ENCODE results near the gene MUC4. TPM values are rescaled to one million over a fixed set of nuclear protein-coding genes. Genes with fewer than 3 reads are reported as not detected.

Gene MUC4
- polyA plus RNA-seq, 1 donor from 2014 or later: not detected

DNA sequence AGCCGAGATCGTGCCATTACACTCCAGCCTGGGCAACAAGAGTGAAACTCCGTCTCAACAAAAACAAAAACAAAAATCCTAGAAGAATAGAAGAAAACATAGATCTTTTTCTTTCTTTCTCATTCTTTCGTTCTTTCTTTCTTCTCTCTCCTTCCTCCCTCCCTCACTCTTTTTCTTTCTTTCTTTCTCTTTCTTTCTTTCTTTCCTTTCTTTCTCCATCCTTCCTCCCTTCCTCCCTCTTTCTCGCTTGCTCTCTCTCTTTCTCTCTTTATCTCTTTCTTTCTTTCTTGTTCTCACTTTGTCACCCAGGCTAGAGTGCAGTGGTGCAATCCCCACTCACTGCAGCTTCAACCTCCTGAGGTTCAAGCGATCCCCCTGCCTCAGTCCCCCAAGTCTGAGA lies 33.8 kb upstream of the MUC4 start:
- Histone ChIP-seq H4K20me1 (ENCODE audit: insufficient read depth) (no peaks in the 10 kb centered on the region), H3F3A (ENCODE audit: insufficient read depth, low read length, poor library complexity, severe bottlenecking) (no peaks in the 10 kb centered on the region), H3K79me2 (replicated peaks; ENCODE audit: insufficient read depth, low read length) (no peaks in the 10 kb centered on the region), H3K9me2 (ENCODE audit: insufficient read depth, low read length) (no peaks in the 10 kb centered on the region), H3K36me3 (ENCODE audit: insufficient read depth, low read length) (no peaks in the 10 kb centered on the region), H3K9ac (ENCODE audit: low read length) (no peak overlapping the region), H3K4me2 (ENCODE audit: low read length) (no peak overlapping the region), H3K27me3 (ENCODE audit: insufficient read depth, low read depth, low read length) (no peaks in the 10 kb centered on the region), H3K4me3 (ENCODE audit: low read length) (no peak overlapping the region), H3K27ac (ENCODE audit: low read length) (no peak overlapping the region), H3K9me3 (ENCODE audit: low read length) (no peaks in the 10 kb centered on the region), H2AFZ (ENCODE audit: low read depth, low read length) (no peak overlapping the region)
- TF ChIP-seq POLR2AphosphoS5 (IDR thresholded peaks at IDR 0.05) (no peak), EP300 (conservative IDR thresholded peaks at IDR 0.05; ENCODE audit: poor library complexity, severe bottlenecking) (no peak), TAF1 (IDR thresholded peaks at IDR 0.05; ENCODE audit: low read depth) (no peak), MXI1 (conservative IDR thresholded peaks at IDR 0.05; ENCODE audit: poor library complexity, severe bottlenecking) (no peak)

DNA sequence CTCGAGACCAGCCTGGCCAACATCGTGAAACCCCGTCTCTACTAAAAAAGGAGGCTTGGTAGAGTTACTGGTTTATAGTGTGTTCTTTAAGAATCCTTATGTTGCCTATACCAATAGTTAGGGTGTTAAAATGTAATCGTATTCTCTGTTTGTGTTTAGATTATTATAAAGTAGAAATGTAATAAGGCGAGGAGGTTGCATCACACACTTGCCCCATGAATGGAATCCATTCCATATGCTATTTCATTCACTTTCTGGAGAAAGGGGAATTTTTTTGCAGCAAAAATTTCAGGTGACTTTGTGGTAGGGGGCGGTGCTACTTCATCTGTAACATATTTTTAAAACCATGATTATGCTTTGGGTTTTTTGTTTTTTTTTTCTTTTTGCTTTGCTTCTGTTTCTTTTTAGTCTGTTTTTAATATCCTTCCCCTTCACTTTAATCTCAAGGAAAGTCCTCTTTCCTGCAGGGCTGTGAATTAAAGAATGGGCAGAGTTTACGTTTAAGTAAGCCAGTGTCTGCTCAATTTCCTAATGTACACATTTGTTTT lies 33.0 kb upstream of the MUC4 start:
- no peak overlapping the region for H3K9ac ChIP-seq (ENCODE audit: low read length)
- H3K36me3 ChIP-seq (ENCODE audit: insufficient read depth, low read length): no peaks in the 10 kb centered on the region
- H2AFZ ChIP-seq (ENCODE audit: low read depth, low read length): no peak overlapping the region
- H3K4me3 ChIP-seq (ENCODE audit: low read length): no peak overlapping the region
- TF ChIP-seq EZH2 (IDR thresholded peaks at IDR 0.05; ENCODE audit: borderline replicate concordance, insufficient read depth, low read length, poor library complexity, severe bottlenecking): no peak
- TF ChIP-seq RAD21 (conservative IDR thresholded peaks at IDR 0.05): no peak
- TF ChIP-seq TAF1 (IDR thresholded peaks at IDR 0.05; ENCODE audit: low read depth): no peak
- H3K27ac ChIP-seq (ENCODE audit: low read length): no peak overlapping the region
- H3K9me2 ChIP-seq (ENCODE audit: insufficient read depth, low read length): no peaks in the 10 kb centered on the region
- no peaks in the 10 kb centered on the region for H3K79me2 ChIP-seq (replicated peaks; ENCODE audit: insufficient read depth, low read length)
- H3K27me3 ChIP-seq (ENCODE audit: insufficient read depth, low read depth, low read length): no peaks in the 10 kb centered on the region
- H4K20me1 ChIP-seq (ENCODE audit: insufficient read depth): no peaks in the 10 kb centered on the region
- H3K4me2 ChIP-seq (ENCODE audit: low read length): no peak overlapping the region
- H3F3A ChIP-seq (ENCODE audit: insufficient read depth, low read length, poor library complexity, severe bottlenecking): no peaks in the 10 kb centered on the region
- no peaks in the 10 kb centered on the region for H3K9me3 ChIP-seq (ENCODE audit: low read length)

DNA sequence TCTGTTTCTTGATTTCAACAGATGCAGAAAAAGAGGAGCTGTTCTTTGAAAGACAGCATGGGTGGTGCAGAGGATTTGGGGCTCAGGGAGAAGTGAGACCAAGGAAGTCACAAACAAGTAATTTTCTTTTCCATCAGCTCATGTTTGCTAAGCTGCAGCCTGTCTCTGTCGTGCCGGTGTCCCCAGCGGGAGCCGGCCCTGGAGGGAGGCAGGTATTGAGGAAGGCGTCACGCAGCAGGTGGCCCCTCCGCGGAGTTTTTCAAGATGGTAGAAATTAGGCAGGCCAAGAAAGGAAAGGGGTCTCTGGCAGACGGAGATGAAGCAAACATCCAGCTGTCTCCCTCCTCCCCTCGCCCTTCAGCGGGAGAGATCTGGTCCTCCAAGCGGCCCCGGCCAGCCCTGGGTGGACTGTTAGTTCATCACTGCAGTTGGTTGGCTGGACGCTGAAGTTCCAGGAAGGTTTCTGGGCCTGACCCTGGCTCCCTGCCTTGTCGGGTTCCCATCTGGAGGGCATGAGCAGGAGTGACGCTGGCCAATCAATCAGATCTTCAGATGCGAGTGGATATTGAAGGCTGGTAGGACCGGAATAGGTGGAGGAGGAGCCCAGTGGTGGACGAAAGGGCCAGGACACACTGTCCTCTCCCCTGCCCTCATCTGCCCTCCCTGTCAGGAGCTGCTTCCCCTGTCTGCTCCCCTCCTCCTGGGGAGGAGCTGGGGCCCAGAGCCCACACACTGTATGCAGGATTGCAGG lies 27.7 kb upstream of the MUC4 start:
- Histone ChIP-seq H4K20me1 (ENCODE audit: insufficient read depth) (no peaks in the 10 kb centered on the region), H3K4me2 (ENCODE audit: low read length) (no peak overlapping the region), H3F3A (ENCODE audit: insufficient read depth, low read length, poor library complexity, severe bottlenecking) (no peaks in the 10 kb centered on the region), H3K27me3 (ENCODE audit: insufficient read depth, low read depth, low read length) (no peaks in the 10 kb centered on the region), H3K9ac (ENCODE audit: low read length) (no peak overlapping the region), H3K4me3 (ENCODE audit: low read length) (no peak overlapping the region), H3K9me3 (ENCODE audit: low read length) (no peaks in the 10 kb centered on the region), H3K9me2 (ENCODE audit: insufficient read depth, low read length) (no peaks in the 10 kb centered on the region), H3K36me3 (ENCODE audit: insufficient read depth, low read length) (no peaks in the 10 kb centered on the region), H3K27ac (ENCODE audit: low read length) (no peak overlapping the region), H2AFZ (ENCODE audit: low read depth, low read length) (no peak overlapping the region), H3K79me2 (replicated peaks; ENCODE audit: insufficient read depth, low read length) (no peaks in the 10 kb centered on the region)
- no peak for TF ChIP-seq RAD21 (conservative IDR thresholded peaks at IDR 0.05)
- TF ChIP-seq MXI1 (conservative IDR thresholded peaks at IDR 0.05; ENCODE audit: poor library complexity, severe bottlenecking): no peak
- TF ChIP-seq EP300 (conservative IDR thresholded peaks at IDR 0.05; ENCODE audit: poor library complexity, severe bottlenecking): no peak
- TF ChIP-seq SMC3 (conservative IDR thresholded peaks at IDR 0.05; ENCODE audit: poor library complexity): no peak

DNA sequence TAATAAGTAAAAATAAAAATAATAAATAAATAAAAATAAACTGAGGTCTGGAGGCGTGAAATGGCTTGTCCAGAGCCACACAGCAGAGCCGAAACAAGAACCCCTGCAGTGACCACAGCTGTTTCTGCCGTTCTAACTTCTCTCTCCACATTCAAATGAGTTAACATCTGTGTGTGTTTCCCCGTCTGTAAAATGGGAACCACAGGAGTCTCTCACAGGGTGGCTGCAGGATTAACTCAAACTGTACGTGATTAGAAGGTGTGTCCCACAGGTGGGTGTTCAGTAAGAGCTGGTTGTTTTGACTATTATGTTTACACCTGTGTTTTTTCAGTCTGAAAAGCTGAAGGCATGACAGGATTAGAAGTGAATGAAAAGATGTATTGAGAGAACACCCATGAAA lies 27.0 kb upstream of the MUC4 start:
- Histone ChIP-seq H3K4me3 (ENCODE audit: low read length) (no peak overlapping the region), H3K36me3 (ENCODE audit: insufficient read depth, low read length) (no peaks in the 10 kb centered on the region), H2AFZ (ENCODE audit: low read depth, low read length) (no peak overlapping the region), H3K79me2 (replicated peaks; ENCODE audit: insufficient read depth, low read length) (no peaks in the 10 kb centered on the region), H3K9me3 (ENCODE audit: low read length) (no peaks in the 10 kb centered on the region), H3K4me2 (ENCODE audit: low read length) (no peak overlapping the region), H3K27me3 (ENCODE audit: insufficient read depth, low read depth, low read length) (no peaks in the 10 kb centered on the region), H3K9ac (ENCODE audit: low read length) (no peak overlapping the region), H3K27ac (ENCODE audit: low read length) (no peak overlapping the region), H4K20me1 (ENCODE audit: insufficient read depth) (no peaks in the 10 kb centered on the region), H3F3A (ENCODE audit: insufficient read depth, low read length, poor library complexity, severe bottlenecking) (no peaks in the 10 kb centered on the region), H3K9me2 (ENCODE audit: insufficient read depth, low read length) (no peaks in the 10 kb centered on the region)
- TF ChIP-seq RAD21 (conservative IDR thresholded peaks at IDR 0.05) (no peak), TAF1 (IDR thresholded peaks at IDR 0.05; ENCODE audit: low read depth) (no peak)
